ENCODE data around the gene RCBTB1.
"Not testable (repeated sequence)": the region's sequence is repeated elsewhere in the genome, so short reads cannot be mapped to it uniquely, and the experiment has no call there.

Gene RCBTB1

DNA sequence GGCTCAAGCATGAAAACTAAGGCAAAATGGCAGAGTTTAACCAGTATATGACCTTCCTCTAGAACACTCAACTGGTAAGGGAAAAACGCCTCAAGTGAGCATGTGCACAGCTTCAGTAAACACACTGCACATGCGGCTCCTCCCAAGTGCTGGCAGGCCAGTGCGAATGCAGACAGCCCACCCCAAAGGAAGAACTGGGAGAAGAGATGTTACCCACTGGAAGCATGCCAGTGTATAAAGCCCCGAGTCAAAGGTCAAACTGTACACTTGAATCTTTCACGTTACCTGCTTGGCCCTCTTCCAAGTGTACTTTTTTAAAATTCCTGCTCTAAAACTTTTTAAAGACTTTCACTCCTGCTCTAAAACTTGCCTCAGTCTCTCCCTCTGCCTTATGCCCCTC, 19.2 kb upstream of the RCBTB1 start:
- DNase-seq (ENCODE audit: low read depth in 2 of 2): no peak

DNA sequence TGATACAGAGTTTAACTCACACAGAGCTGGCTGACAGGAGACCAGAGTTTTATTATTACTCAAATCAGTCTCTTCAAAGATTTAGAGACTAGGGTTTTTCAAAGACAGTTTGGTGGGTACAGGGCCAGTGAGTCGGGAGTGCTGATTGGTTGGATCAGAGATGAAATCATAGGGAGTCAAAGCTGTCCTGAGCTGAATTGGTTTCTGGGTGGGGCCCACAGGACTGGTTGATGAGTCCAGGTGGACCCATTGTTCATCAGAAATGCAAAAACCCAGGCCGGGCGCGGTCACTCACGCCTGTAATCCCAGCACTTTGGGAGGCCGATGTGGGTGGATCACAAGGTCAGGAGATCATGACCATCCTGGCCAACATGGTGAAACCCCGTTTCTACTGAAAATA, 17.3 kb upstream of the RCBTB1 start:
- not testable (repeated sequence) for DNase-seq (ENCODE audit: low read depth in 2 of 2)

DNA sequence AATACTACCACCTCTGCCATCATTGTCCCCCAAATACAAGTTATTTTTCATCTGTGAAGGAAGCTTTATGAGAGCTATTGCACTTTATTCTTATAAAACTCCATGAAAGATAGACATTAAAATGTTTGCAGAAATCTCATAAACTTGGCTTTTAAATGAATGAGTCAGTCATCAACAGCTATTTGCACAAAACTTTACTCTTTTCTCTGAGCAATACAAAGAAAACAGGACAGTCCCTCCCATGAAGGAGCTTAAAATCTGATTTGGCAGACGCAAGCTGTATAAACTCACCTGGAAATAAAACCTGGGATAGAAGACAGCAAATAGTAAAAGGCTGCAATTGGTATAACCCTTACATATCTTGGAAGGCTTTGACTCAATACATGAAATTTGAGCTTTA, 16.6 kb upstream of the RCBTB1 start:
- no peak for DNase-seq (ENCODE audit: low read depth in 2 of 2)

DNA sequence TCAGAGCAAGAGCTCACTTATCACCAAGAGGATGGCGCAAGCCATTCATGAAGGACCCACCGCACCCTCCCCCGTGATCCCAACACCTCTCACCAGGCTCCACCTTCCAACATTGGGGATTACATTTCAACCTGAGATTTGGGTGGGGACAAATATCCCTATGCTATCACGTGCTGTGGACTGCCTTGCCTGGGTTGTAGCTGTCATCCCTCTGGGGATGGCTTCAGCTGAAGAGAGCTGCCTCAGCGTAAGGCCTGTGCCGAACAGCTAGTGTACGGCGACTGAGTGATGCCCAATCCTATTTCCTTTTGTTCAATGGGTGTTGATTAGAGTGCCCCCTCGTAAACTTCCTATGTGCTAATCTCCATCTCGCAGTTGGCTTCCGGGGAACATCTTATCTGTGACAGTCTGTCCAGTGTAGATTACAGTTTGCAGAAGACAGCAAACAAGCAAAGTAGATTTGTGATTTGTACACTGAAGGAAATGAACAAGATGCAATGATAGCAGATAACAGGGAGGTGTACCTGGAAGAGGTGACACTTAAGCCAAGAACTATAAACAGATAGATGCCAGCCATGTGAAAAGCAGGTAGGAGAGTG, 11.8 kb upstream of the RCBTB1 start:
- DNase-seq (ENCODE audit: low read depth in 2 of 2): no peak

DNA sequence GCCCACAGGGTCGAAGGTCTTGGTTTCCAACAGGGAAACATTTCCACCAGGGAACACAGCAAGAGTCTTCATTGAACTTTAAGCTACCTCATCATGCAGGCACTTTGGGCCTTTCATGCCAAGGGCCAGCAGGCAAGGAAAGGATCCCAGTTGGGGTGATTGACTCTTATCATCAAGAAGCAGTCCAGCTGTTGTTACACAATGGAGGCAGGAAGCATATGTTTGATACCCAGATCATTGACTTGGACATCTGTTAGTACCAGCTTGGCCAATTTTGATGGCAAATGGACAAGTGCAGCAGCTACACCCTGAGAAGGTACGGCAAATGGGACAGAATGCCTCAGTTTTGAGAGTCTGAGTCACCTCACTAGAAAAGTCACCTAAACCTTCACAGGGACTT, 10.9 kb upstream of the RCBTB1 start:
- DNase-seq (ENCODE audit: low read depth in 2 of 2): no peak

DNA sequence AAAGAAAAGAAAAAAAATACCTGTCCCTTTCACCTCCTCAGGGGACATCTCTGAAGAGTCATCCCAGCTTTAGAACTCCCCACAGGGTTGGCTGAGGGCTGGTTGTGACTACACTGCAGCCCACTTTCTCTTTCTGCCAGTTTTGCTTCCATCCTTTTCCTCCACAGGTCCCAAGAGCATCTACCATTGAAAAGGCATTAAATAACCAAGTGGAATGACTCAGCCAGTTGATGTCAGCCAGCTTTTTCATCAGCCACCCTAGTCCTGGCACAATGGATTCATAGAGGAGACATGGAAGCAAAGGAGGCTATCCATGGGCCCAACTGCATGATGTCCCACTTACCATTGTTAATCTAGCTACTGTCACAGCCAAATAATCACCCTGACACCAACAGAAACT, 9.2 kb upstream of the RCBTB1 start:
- DNase-seq (ENCODE audit: low read depth in 2 of 2): no peak

DNA sequence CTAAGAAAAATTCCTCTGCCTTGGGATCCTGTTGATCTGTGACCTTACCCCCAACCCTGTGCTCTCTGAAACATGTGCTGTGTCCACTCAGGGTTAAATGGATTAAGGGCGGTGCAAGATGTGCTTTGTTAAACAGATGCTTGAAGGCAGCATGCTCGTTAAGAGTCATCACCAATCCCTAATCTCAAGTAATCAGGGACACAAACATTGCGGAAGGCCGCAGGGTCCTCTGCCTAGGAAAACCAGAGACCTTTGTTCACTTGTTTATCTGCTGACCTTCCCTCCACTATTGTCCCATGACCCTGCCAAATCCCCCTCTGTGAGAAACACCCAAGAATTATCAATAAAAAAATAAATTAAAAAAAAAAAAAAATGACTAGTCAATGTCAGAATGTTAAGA, 8.5 kb upstream of the RCBTB1 start:
- DNase-seq (ENCODE audit: low read depth in 2 of 2): not testable (repeated sequence)

DNA sequence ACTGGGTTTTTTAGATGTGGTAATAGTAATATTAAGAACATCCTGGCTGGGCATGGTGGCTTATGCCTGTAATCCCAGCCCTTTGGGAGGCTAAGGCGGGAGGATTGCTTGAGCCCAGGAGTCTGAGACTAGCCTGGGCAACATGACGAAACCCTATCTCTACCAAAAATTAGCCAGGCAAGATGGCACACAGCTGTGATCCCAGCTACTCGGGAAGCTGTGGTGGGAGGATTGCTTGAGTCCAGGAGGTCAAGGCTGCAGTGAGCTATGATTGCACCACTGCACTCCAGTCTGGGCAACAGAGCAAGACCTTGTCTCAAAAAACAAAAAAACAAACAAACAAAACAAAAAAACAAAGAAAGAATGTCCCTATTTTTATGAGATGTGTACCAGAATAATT, 5.4 kb upstream of the RCBTB1 start:
- DNase-seq (ENCODE audit: low read depth in 2 of 2): not testable (repeated sequence)

DNA sequence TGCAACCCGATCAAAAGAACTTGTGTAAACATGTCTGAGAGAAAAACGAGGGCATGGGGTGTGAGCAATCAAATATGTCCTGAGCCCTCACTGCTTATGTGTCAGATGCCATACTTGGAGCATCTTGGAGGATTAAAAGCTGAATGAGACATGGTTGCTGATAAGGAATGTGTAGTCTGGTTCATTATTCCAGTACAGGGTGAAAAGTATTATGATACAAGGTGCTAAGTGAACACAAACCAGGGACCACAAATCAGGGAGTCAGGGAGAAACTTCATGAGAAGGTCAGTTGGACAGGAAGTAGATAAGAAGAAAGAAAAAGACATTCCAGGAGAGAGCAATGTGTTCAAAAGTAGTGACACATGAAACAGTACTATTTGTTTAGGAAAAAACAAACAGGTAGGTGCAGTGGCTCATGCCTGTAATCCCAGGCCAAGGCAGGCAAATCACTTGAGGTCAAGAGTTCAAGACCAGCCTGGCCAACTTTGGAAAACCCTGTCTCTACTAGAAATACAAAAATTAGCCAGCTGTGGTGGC, 2.0 kb upstream of the RCBTB1 start:
- no peak for DNase-seq (ENCODE audit: low read depth in 2 of 2)

DNA sequence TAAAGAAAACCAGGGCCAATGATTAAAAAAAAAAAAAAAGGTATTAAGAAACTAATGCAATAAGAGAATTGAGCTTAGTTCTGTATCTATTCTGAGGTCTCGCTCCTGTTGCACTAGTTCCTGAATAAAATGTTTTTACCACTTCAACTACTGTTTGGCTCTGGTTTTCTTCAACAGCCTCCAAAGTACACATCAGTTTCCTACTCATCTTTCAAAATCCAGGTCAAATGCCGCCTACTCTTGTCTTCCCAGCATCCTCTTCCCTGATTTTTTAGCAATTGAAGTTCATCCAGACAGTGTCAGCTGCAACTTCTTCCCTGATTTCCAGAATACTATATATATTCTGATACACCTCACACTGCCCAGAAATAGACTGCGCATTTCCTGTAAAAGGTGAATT, 1.4 kb upstream of the RCBTB1 start:
- DNase-seq (ENCODE audit: low read depth in 2 of 2): no peak

DNA sequence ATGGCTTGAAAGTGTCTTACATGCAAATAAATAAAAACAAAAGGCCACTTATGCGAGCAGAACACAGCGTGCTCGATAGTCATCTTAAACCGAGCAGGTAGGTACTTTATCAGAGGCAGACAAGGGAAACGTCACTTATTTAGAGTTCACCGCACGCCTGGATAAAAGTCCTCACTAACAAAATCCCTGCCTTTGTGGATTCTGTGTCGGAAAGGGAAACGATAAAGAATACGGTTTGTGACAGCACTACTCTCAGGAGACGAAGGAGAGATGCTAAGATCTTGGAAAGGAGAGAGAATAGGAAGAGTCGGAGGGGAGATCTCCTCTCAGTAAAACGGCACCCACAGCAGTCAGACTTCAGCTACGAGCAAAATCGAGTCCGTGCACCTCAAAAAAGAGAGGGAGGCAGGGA, 581 bp downstream of the RCBTB1 start:
- DNase-seq (ENCODE audit: low read depth in 2 of 2): no peak

DNA sequence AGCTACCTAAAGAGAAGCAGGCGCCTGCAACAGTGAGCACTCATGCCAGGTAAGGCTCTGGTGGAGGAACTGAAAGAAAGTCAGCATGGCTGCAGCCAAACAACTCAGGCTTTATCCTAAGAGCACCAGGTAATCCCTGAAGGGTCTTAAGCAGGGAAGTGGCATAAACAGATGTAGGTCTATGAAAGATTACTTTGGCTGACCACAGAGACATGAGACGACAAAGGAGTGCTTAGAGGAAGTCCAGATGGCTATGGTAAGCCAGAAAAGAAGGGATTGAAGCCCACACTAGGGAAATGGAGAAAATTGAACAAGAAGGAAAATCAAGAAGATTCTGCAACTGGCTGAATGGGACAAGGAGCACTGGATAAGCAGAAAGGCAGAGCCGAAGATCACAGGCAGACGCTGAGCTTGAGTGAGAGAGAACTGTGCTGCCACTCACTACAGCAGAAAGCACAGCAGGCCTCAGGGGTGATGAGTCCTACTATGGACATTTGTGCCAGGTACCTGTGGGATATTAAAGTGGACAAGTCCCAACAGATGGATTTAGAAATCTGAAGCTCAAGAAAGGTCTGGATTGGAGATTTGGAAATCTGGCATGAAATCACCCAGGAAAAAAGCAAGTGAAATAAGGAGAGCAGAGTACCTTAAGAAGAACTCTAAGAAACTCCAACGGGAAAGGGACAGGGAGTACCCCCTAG, 4.2 kb downstream of the RCBTB1 start:
- no peak for DNase-seq (ENCODE audit: low read depth in 2 of 2)

DNA sequence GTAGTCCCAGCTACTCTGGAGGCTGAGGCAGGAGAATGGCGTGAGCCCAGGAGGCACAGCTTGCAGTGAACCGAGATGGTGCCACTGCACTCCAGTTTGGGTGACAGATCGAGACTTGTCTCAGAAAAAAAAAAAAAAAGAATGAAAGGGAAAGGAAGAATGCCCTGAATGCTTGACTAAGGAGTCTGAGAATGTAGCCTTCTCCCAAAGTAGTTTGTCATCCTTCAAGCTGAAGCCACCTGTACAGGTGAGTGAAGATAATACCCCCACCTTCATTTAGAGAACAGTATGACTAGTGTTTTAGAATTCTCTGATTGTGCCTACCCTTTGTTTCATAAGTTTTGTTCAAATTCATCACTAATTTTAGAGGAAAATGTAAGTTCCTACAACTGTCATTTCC, 5.9 kb downstream of the RCBTB1 start:
- no peak for DNase-seq (ENCODE audit: low read depth in 2 of 2)

DNA sequence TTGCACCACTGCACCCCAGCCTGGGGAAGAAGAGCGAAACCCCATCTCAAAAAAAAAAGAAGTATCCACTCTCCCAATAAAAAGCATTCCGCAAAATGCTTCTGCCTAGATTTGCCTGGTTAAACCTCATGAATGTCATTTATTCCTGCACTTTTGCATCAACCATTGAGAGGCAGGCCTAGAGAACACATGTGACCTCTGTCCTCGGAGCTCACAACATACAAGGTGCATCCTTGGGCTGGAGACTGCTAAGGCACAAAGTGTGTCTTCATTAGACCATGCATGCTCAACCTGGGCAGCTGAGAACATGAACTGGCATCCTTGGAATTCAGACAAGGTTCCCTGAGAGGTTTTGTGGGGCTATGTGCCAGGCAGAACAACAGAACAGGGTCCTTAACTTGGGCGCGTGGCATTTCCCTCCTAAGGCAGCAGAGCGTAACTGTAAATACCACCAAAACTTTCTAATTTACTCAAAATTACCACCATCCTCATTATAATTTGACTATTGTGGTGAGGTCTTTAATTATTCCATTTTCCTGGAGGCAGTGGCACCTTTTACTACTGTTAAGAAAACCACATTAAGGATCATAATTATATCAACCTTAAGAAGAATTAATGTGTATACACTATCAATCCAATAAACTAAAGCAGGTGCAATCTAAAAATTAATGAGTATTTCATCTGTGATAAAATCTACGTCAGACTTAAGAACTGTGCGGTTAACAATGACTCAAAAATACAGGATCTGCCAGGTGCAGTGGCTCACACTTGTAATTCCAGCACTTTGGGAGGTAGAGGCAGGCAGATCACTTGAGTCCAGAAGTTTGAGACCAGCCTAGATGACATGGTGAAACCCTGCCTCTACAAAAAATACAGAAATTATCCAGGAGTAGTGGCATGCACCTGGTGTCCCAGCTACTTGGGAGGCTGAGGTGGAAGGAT, 13.8 kb downstream of the RCBTB1 start:
- no peak for DNase-seq (ENCODE audit: low read depth in 2 of 2)

DNA sequence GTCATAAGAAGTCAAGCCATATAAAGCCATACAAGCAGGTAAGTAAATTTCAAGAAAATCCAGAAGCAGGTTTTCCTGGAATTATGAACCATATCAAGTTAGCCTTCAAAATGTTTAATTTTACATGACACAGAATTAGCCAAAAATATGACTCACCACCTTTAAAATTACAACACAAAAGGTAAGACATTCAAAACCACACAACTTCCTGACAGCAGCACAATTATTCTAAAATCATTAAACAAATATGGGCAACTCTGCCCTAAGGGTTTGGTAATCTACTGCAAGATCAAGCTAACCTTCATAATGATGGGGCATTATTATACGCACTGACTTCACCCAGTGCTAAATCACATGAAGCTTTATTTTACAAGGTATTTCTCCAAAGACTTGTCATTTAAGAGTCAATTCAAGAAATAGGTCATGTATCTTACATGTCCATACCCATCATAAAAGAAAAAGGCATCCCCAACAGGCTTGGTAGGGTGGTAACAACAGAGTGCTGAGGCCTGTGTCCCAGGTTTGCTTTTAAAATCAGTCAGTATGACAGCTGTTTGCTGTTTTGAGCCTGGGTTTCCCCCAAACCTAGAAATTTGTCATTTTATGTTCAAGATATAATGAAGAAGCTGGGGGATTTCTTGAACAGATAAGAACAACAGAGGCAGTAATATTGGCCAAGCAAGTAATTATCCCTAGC, 15.2 kb downstream of the RCBTB1 start:
- DNase-seq (ENCODE audit: low read depth in 2 of 2): no peak

DNA sequence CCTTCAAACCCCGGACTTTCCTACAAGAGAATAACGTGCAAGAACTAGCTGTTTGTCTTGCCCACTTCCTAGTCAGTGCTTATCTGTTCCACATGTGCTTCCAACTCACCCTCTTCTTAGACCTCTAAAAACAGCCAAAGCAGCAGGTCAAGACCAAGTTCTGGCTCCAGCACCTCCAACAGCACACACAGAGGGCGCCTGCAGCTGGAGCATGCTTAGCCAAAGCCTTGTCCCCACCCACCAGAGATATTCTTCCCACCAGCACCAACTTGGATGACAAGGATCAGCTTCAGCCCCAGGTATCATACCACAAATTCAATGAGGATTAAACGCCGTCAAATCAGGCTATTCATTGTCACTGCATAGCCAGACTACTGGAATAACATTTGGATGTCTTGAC, 17.9 kb downstream of the RCBTB1 start:
- DNase-seq (ENCODE audit: low read depth in 2 of 2): no peak

DNA sequence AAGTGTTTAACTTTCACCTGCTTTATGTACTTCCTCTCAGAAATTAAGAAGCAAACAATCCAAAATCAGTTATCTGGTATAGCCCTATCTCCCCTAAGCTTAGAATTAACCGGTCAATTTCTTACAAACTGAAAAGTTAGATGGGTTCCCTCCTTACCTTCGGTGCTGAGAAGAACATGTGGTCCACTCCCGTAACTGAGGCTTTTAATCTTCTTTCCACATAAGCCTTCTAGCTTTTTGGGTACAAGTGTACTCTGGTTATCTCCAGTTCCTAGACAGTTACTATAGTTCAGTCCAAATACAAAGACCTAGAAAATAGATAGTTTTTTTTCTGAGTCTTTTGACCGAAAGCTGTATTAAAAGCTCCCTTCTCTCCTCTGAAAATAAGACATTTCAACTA, 18.9 kb downstream of the RCBTB1 start:
- no peak for DNase-seq (ENCODE audit: low read depth in 2 of 2)

DNA sequence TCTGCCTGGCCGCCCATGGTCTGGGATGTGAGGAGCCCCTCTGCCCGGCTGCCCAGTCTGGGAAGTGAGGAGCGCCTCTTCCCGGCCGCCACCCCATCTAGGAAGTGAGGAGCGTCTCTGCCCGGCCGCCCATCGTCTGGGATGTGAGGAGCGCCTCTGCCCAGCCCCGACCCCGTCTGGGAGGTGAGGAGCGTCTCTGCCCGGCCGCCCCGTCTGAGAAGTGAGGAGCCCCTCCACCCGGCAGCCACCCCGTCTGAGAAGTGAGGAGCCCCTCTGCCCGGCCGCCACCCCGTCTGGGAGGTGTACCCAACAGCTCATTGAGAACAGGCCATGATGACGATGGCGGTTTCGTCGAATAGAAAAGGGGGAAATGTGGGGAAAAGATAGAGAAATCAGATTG, 19.9 kb downstream of the RCBTB1 start:
- not testable (repeated sequence) for DNase-seq (ENCODE audit: low read depth in 2 of 2)

DNA sequence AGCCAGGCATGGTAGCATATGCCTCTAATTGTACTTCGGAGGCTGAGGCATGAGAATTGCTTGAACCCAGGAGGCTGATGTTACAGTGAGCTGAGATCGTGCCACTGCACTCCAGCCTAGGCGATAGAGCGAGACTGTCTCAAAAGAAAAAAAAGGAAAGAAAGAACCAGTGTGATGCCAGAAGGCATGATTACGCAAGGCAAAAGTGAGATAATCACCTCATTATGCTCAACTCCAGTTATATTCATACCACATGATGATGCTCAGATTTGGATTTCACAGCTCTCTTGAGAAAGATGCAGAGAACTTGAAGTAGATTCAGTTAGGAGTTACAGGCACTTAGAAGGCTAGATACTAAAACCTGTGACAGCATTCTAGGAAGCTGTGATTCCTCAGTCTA, 21.8 kb downstream of the RCBTB1 start:
- DNase-seq (ENCODE audit: low read depth in 2 of 2): no peak

DNA sequence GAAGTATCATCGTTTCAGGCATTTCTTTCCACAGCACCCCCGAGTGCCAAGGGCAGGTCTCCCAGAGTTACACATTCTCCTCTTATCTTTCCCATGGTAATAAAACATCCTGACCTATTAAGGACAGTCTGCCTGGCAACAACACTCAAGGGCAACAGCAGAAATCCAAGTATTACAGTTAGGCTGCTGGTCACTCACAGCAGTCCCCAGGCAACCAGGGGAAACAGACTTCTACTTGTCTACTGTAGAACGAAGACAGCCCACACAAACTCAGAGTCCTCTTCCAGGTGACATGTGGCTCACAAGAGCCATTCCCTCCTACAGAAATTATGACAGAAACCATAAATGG, 24.3 kb downstream of the RCBTB1 start:
- no peak for DNase-seq (ENCODE audit: low read depth in 2 of 2)

DNA sequence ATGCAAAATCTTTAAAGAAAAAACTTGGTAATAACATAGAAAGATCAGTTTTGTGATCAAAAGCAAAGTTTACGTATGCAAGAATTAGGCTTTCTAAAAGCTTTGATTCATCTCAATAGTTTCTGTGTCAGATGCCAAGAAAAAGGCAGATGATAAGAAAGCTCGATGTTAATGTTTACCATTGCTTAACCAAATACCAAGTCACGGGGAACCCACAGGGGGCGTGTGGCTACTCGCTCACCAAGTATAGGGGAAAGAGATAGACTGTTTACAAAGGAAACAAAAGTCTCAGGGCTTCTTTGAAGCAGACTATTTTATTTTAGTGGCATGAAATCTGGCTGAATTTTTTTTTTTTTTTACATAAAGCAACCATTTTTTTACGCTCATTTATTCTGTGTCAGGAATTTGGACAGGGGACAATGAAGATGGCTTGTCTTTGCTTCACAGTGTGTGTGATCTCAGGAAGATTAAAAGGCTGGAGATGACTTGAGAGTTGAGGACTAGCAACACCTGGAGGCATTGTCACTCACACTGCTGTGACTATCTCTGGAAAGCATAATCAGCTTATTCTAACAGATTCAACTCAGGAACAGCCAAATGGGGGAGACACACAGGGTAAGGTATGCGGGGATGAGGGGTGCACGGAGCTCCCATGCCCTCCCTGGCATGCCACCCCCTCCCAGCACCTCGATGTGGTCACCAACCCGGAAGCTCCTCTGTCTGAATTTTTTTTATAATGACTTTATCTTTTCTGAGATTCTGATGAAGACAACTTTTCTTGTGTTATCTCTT, 24.9 kb downstream of the RCBTB1 start:
- no peak for DNase-seq (ENCODE audit: low read depth in 2 of 2)
